GM19238 (cell line): ENCODE data around the gene AGBL1.

Source experiments
- DNase-seq: peaks from one replicate; pipeline ENCODE4 v3.0.0; 2011; ENCODE audit warnings: low spot score; ENCODE audit not compliant: insufficient read length

AGBL1 gene

DNA sequence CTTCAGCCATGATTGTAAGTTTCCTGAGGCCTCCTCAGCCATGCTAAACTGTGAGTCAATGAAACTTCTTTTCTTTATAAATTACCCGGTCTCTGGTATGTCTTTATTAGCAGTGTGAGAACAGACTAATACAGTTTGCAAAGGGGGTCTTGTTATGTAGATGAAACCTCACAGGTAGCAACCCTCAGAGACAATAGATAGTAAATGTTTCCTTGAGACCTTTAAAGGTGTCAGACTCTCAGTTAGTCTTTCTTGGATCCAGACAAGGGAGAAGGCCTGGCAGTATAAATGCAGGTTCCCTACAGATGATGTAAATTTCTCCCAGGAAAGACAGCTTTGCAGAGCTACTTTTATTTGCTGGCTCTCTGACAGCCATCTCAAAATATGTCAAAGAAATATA is 510.8 kb downstream of the AGBL1 start:
- DNase-seq, result no peak

DNA sequence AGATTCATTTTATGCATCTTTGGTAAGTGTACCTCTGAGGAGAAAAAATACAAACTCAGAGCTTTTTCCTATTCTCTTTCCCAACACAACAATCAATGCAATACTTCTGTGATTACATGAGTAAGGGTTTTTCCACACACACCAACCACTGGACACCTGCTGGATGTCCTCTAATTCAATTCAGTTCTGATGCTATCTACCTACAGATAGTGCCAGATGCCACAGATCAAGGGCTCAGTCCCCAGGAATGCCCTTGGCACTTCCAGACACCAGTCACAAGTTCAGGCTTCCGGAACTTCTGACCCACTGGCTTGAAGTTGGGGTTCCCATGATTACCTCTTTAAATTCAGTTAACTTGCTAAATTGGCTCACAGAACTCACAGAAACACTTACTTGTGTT is 511.5 kb downstream of the AGBL1 start:
- no peak for DNase-seq

DNA sequence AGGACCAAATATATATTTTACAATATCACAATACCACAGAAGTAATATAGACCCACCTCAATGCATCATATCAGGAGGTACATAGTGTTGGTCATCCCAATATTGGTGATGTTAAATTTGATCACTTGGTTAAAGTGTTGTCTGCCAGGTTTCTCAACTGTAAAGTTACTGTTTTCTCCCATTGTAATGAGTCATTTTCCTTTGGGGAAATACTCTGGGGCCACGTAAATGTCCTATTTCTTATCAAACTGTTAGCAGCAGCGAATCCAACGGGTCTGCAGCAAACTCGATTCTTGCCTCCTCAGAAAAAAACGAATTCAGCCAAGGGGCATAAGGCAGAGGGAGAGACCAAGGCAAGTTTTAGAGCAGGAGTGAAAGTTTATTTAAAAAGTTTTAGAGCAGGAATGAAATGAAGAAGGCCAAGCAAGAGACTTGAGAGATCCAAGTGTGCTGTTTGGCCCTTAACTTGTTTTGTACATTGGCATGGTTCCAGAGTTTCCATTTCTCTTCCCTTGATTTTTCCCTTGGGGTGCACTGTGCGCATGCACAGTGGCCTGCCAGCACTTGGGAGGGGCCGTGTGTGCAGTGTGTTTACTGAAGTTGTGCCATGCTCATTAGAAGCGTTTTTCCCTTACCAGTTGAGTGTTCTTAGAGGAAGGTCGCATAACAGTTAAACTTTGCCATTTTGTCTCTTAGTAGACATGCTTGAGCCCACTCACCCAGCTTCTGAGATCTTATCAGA is 512.5 kb downstream of the AGBL1 start:
- no peak for DNase-seq

DNA sequence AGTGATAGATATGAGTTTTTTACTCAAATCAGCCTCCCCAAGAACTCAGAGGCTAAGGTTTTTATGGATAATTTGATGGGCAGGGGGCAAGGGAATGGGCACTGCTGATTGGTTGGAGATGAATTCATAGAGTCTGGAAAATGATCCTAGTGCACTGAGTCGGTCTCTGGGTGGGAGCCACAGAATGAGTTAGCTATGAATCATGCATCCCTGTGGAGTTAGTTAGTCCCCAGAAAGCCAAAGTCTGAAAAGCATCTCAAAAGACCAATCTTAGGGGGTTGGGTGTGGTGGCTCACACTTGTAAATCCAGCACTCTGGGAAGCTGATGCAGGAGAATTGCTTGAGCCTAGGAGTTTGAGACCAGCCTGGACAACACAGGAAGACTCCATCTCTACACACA is 516.1 kb downstream of the AGBL1 start:
- no peak for DNase-seq

DNA sequence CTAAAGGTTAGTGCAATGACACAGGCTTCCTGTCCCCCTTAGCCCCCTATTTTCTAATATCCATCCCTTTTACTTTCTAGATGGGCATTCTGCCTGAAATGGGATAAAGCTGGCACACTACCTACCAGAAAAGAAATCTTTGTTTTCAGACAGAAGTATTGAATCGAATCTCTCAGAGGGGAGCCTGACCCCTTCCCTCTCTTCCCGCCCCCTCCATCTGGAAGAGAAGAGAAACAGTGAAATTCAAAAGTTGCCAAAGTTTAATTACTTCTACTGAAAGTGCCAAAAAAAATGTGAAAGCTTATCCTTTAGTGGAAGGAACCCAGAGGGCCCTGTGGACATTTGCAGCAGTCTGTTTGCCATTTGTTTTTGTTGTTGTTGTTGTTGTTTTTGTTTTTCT is 523.8 kb downstream of the AGBL1 start:
- DNase-seq, result no peak

DNA sequence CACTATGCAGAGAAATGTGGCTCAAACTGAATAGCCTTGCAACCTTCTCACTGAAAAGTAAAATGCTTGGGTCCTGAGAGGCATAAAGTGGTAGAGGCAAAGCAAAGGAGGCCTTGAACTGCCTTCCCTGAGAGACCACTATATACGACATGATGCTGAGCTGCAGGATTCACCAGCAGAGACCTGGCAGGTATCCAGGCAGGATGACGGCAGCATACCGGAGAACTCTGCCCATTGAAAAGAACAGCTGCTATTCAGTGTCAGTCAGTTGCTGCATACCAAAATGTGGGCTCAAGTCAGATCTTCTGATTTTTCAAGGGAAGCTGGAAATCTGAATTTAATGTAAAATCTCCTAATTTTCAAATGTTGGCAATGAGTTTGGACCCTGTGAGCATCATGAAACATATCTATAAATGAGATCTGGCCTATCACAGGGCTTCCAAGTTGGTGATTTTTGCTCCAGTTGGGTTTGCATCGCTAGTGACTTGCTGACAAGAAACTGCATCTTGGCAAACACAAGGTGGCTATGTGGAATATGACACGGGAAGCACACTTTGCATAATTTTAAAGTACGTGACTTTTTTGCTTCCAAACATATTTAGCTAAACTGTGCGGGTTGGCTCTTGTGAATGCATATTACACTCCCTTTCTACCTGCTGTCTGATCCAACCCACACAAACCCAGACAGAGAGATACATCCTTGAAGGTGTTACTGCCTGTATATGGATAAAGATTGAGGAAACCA is 529.0 kb downstream of the AGBL1 start:
- DNase-seq, result no peak

- DNase-seq, result no peak
Measured at GRCh38 chr15:86609275-86609674, 529.6 kb downstream of the AGBL1 start.

- DNase-seq, result no peak
Measured at GRCh38 chr15:86610038-86610437, 530.4 kb downstream of the AGBL1 start.

DNA sequence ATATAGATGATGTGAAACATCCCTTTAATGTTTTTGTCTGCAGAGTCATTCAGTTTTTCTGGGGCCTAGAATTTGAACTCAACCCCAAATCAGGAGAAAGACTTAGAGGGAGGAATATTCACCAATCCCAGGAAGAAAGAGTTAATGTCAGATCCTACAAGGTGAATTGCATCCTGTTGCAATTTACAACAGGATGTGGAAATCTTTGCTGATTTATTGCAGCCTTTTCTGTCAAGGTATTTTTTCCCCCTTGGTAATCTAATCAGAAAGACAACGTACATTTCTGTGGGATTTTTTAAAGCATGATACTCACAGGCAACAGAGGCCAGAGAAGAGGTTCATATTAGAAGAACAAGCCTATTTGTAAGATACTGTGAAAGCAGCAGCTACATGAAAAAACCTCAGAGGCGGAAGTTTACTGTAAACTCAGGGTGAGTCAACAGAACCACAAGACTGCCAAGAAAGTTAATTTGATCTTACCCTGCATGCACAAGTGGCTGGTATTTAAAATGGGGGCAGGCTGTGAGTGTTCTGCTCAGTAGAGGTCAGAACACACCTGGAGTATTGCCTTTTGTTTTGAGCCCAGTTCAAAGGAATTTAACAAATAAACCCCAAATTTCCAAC is 531.9 kb downstream of the AGBL1 start:
- DNase-seq, result no peak

DNA sequence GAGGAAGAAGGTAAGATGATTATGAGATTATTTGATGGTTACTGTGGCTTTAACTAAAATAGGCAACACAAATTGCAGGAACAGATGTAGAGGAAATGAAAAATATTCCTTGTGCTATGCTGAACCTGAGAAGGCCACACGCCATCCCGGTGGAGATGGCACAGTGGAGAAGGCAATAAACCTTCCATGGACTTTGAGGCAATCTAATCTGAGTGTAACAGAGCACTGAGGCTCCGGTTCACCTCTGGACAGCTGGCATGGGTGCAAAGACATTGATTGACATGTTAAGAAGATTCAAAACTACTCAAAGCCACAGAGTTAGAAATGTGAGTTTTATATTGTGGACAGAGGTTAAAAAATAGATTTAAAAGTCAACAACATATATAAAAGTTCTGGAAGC is 535.7 kb downstream of the AGBL1 start:
- DNase-seq, result no peak

DNA sequence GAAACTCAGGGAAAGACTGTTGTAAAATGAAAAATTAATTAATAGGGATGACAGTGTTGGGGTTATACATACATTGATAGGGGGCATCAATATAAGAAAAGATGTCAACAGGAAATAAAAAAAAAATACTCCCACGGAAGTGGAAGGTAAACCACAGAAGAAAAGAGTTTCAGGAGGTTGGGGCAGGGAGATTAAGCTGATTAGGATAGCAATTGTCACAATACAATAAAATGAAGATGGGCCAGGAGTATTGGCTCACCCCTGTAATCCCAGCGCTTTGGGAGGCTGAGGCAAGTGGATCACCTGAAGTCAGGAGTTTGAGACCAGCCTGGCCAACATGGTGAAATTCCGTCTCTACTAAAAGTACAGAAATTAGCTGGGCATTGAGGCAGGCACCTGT is 536.1 kb downstream of the AGBL1 start:
- no peak for DNase-seq

DNA sequence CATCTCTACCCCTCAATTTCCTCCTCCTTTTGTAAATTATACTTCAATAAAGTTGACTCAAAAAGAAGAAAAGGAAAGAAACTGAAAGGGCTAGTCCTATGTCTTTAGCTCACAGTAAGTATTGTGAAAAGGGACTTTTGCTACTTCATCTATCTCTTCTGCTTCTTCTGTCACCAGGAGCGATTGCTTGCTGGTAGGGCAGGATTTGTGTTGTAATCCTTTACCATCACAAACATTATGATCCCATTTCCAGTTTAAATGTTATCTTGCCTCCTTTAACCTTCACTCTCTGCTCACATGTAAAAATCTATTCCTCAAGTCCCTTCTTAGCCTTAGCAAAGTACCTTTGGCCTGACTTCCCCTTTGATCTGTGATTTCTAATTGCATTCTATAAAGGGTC is 537.1 kb downstream of the AGBL1 start:
- no peak for DNase-seq

GRCh38 chr15:86620157-86620556 is 540.5 kb downstream of the AGBL1 start:
- DNase-seq, result no peak

DNA sequence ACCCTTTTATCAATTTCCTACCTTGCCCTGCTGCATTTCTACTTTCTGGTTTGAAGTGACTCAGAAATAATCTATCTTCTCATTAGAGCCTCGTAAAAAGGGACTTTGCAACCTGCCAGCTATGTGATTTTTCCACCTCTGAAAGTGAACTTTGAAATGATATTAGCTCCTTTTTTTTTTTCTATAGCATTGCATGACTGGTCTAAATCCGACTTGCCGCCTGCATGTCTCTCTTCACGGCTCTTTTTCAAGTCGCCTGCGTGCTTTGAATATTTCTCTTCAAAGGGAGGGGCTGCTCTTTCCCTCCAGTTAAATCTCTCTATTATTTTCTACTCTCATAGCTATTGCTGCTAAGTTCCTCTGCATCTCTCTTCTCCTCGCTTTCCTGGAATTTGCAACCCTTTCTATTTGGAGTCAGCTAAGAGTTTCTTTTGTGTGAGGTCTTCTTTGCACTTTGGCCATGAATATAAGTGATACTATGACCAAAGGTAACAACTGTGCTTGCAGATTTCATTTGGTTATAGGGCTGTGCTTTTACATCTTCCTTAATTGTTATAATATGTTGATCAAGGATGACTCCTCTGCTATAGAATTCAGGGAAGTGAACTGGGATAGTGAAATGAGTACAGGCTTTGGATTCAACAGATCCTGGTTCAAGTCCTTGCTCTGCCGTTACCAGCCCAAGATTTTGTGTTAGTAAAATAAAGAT is 541.1 kb downstream of the AGBL1 start:
- DNase-seq, result no peak

- DNase-seq, result no peak
Measured at GRCh38 chr15:86623236-86623635, 543.6 kb downstream of the AGBL1 start.

DNA sequence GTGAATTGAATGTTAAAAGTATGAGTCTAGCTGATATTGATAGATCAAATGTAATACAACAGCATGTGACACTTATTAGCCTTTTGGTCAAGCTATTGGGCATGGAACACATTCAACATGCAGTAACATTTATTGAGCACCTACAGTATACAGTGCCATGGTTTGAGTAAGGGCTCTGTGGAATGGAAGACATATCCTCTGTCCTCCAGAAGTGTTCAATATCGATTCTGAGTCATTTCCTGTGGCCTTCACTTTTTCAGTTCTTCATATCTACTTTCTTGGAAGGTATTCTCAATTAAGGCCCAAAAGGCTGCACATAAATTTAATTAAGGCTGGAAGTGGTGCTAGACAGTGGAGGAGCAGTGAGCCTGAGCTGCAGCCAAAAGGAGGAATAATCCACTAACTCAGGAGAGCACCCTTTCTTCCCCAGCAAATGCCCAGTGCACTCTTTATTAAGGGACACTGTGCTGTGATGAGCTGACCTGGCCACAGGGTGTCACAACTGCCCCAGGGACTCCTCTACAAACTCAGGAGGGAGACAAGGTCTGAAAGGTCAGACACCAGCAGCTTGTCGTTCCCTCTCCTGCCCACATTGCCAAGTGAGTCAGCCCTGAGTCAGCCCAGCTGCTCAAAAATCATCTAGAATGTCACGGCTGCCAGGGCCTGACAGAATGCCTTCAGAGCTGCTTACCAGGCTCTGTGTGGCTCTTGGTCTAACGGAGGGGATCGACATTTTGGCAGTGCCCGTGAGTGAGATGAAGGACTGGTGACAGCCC is 544.8 kb downstream of the AGBL1 start:
- no peak for DNase-seq

DNA sequence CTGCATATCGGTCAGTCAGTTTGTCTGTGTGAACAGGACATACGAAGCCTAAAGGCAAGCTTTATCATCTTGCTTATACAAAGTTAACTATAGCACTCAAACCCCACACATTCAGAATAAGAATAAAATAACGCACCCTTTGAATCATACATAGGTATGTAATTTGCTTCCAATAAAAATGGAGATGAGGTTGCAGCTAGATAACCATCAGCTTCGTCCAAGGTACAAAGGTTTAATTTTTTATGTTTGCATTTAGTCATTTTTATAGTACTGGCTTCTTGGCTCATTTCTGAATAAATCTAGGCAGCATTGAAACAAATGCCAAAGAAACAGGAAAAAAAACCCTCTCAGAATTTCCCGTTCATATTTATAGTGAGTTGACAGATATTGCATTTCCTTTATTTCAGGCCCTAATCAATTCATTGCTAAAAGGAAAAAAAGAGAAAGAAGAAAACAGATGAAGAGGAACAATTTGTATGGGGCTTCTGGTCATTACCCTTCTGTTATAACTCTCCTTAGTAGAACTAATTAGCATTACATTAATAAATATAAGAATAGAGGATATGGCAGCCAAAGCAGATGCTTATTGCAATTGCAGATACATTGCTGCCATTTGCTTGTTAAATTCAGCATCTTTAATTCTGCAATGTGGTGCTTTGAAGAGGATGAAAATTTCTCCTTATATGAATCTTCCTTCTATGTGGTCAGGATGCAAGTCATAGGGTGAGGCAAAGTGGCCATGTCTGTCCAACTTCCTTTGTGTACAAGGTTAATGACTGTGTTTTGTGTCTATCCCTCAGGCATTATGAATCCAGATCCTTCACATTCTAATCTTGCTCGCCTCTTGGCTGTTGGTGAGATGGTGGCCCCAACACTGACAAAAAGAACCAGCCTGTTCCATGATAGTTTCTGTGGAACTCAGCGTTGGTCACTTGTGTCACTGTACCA is 550.0 kb downstream of the AGBL1 start:
- DNase-seq, result no peak

- DNase-seq, result no peak
Measured at GRCh38 chr15:86630946-86631345, 551.3 kb downstream of the AGBL1 start.

DNA sequence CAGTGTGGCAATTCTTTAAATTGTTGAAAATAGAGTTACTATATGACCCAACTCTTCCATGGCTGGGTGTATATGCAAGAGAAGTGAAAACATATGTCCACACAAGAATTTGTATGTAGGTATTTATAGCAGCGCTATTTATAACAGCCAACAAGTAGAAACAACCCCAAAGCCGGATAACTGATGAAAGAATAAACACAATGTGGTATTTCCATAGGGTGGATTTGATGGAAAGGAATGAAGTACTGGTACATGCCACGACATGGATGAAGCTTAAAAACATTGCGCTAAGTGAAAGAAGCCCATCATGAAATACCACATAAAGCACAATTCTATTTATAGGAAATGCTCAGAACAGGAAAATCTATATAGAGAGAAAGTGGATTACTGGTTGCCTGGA is 554.5 kb downstream of the AGBL1 start:
- no peak for DNase-seq

DNA sequence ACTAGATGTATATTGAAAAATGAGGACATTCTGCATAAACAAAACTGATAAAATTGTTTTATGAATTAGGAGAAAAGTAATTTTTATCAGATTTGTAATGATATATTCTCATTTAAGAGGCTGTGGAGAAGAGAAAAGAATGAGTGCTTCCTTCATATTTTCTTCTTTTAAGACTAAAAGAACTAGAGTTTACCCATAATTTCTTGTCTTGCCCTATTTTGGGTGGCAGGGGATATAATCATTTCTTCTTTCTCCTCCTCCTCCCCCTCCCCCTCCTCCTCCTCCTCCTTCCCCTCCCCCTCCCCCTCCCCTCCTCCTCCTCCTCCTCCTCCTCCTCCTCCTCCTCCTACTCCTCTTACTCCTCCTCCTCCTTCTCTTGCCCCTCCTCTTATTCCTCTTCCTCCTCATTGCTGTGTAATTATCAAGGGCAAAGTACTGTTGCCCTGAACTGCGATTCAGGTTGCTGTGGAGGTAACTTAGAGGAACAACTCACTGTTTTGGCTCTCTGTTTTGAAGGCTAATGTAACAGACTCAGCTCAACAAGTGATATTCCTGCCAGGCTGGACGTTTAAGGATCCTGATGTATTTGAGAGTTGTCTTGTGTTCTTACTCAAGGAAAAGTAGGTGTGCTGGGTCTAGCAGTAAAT is 555.4 kb downstream of the AGBL1 start:
- no peak for DNase-seq
